Measurements from ENCODE around the gene OR52I2.

OR52I2 gene

GRCh38 chr11:4605057-4605456 is 23.5 kb downstream of the OR52I2 start:
- Histone ChIP-seq H3K4me2 (ENCODE audit: low read length) (no peak overlapping the region), H3K27ac (ENCODE audit: low read depth, low read length, poor library complexity, severe bottlenecking) (no peak overlapping the region), H2AFZ (ENCODE audit: low read length) (no peak overlapping the region), H4K20me1 (ENCODE audit: insufficient read depth, low read length) (no peaks in the 10 kb centered on the region), H3K36me3 (ENCODE audit: insufficient read depth, low read length) (peaks cover 34% of the 10 kb centered on the region), H3K27me3 (ENCODE audit: insufficient read depth, low read length) (no peaks in the 10 kb centered on the region), H3K4me1 (ENCODE audit: insufficient read depth, low read length, severe bottlenecking) (peaks cover 17% of the 10 kb centered on the region), H3K79me2 (ENCODE audit: insufficient read depth, low read length) (no peaks in the 10 kb centered on the region), H3K9me3 (ENCODE audit: low read length) (no peaks in the 10 kb centered on the region), H3F3A (ENCODE audit: insufficient read depth, low read length) (no peaks in the 10 kb centered on the region), H3K4me3 (ENCODE audit: low read depth, low read length, poor library complexity, severe bottlenecking) (no peak overlapping the region), H3K9me2 (ENCODE audit: low read depth, low read length) (no peaks in the 10 kb centered on the region), H3K9ac (ENCODE audit: low read length) (no peak overlapping the region)
- no peak for TF ChIP-seq EZH2 (IDR thresholded peaks at IDR 0.05; ENCODE audit: borderline replicate concordance, low read length)
- TF ChIP-seq CTCF (IDR thresholded peaks at IDR 0.05; ENCODE audit: low read length) = no peak

DNA sequence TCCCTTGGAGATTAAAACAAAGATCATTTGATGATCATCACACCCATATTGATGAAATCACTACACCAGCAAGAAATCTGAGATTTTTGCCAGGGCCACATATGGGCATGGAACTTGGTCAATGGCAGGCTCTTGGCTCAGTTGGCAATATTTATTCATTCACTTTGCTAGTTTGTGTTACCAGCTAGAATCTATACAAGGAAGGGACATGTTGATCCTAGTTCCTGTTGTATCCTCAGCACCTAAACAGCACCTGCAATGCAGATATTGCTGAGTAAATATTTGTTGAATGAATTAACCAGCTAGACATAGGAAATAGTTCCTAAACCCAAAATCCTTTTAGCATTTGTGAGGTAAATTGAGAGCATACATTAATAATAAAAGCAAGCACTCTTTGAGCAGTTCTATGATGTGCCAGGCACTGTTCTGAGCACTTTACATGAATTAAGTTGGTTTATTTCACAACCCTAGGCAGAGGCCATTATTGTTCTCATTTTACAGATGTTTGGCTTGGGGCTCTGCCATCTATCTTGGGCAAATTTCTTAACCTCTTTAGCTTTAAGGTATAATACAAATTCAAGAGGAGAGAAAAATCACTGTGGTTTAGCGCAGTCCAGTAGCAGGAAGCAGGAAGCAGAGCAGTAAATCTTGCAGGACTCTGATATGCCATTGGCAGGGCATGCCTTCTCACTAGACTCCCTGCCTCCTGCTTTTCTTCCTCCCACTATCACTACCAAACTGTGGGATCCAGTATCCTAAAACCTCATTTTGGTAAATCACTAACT is 24.9 kb downstream of the OR52I2 start:
- Histone ChIP-seq H3K4me1 (ENCODE audit: insufficient read depth, low read length, severe bottlenecking) (peaks cover 23% of the 10 kb centered on the region), H3K4me3 (ENCODE audit: low read depth, low read length, poor library complexity, severe bottlenecking) (peak overlapping the region; percentile 78), H3K27me3 (ENCODE audit: insufficient read depth, low read length) (no peaks in the 10 kb centered on the region), H3K9me2 (ENCODE audit: low read depth, low read length) (no peaks in the 10 kb centered on the region), H3K79me2 (ENCODE audit: insufficient read depth, low read length) (no peaks in the 10 kb centered on the region), H3K9ac (ENCODE audit: low read length) (no peak overlapping the region), H3F3A (ENCODE audit: insufficient read depth, low read length) (no peaks in the 10 kb centered on the region), H3K27ac (ENCODE audit: low read depth, low read length, poor library complexity, severe bottlenecking) (no peak overlapping the region), H3K4me2 (ENCODE audit: low read length) (peak overlapping the region; percentile 75), H4K20me1 (ENCODE audit: insufficient read depth, low read length) (no peaks in the 10 kb centered on the region), H2AFZ (ENCODE audit: low read length) (no peak overlapping the region), H3K36me3 (ENCODE audit: insufficient read depth, low read length) (peaks cover 20% of the 10 kb centered on the region), H3K9me3 (ENCODE audit: low read length) (no peaks in the 10 kb centered on the region)
- TF ChIP-seq CTCF (IDR thresholded peaks at IDR 0.05; ENCODE audit: low read length) (no peak), EZH2 (IDR thresholded peaks at IDR 0.05; ENCODE audit: borderline replicate concordance, low read length) (no peak)

DNA sequence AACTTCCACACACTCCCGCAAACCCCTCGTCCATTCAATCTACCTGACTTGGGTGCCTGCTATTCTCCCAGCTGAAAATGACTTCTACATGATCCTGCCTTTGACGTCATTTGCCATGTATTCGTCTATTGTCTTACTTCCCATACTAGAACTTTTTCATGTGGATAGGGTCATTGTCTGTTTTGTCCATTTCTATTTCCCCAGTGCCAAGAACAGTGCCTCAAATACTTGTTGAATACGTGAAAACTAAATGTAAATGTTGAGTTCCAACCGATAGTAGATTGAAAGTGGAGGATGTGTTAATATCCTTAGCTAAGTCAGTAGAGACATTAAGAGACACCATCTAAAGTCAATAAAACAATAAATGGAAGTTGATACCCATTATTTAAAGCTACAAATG is 25.6 kb downstream of the OR52I2 start:
- Histone ChIP-seq H3F3A (ENCODE audit: insufficient read depth, low read length) (no peaks in the 10 kb centered on the region), H3K27ac (ENCODE audit: low read depth, low read length, poor library complexity, severe bottlenecking) (no peak overlapping the region), H3K9ac (ENCODE audit: low read length) (peak overlapping the region; percentile 77), H3K9me2 (ENCODE audit: low read depth, low read length) (no peaks in the 10 kb centered on the region), H3K4me3 (ENCODE audit: low read depth, low read length, poor library complexity, severe bottlenecking) (peak overlapping the region; percentile 78), H2AFZ (ENCODE audit: low read length) (no peak overlapping the region), H3K9me3 (ENCODE audit: low read length) (no peaks in the 10 kb centered on the region), H3K27me3 (ENCODE audit: insufficient read depth, low read length) (no peaks in the 10 kb centered on the region), H3K36me3 (ENCODE audit: insufficient read depth, low read length) (peaks cover 13% of the 10 kb centered on the region; the same call in 1 of the 2 replicates), H4K20me1 (ENCODE audit: insufficient read depth, low read length) (no peaks in the 10 kb centered on the region), H3K4me1 (ENCODE audit: insufficient read depth, low read length, severe bottlenecking) (peaks cover 23% of the 10 kb centered on the region), H3K79me2 (ENCODE audit: insufficient read depth, low read length) (no peaks in the 10 kb centered on the region), H3K4me2 (ENCODE audit: low read length) (peak overlapping the region; percentile 75)
- TF ChIP-seq CTCF (IDR thresholded peaks at IDR 0.05; ENCODE audit: low read length) (no peak), EZH2 (IDR thresholded peaks at IDR 0.05; ENCODE audit: borderline replicate concordance, low read length) (no peak)
